Central memory CD4-positive, alpha-beta T cell (primary cell): ENCODE data around the gene ZNF333.
"Not testable (repeated sequence)": the region's sequence is repeated elsewhere in the genome, so short reads cannot be mapped to it uniquely, and the experiment has no call there.

ENCODE experiments used
- DNase-seq: peaks from one replicate; pipeline ENCODE4 v3.0.0; 2022

Gene ZNF333

DNA sequence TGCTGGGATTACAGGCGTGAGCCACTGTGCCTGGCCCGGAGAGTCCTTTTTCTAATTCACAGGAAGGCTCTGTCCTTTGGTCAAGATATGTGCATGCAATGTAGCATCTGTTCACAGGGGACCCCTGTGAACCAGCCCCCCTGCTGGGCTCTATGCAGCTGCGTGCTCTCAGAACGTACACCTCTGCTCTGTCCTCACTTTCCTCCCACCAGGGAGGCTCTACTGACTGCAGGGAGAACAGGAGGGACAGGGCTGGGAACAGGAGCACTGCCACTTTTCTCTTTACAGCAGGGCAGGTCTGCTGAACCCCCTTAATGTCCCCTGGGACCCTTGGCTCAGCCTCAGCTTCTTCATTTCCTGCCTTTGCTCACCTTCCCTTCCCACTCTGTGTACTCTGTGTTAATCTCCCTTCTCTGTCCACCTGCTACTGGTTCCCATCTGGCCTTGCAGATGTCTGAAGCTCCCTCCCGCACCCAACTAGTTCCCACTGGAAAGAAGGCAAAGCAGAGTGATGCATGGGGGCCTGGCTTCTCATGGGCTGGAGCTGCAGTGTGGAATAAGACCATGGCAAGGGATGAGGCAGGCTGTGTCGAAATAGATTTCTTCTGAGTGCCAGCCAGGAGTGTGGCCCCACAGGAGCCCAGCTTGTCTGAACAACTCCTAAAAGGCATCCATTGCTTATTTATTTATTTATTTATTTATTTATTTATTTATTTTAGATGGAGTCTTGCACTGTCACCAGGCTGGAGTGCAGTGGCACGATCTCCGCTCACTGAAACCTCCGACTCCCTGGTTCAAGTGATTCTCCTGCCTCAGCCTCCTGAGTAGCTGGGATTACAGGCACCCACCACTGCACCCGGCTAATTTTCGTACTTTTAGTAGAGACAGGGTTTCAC lies 81.3 kb downstream of the ZNF333 start:
- no peak for DNase-seq

DNA sequence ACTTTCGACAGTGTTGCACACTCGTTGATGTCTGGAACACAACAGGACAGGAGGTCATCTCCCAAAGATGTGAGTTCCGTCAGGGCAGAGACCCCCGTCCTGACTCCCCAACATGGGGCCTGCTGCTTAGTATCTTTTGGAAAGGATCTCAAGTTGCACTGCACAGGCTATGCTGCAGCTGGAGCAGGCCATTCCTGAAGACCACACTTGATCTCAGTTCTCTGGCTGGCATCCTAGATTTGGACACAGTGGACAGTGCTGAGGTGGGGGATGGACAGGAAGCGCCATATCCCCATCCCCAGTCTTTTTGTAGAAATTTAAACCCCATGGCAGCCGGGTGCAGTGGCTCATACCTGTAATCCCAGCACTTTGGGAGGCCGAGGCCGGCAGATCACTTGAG lies 82.6 kb downstream of the ZNF333 start:
- DNase-seq = no peak

DNA sequence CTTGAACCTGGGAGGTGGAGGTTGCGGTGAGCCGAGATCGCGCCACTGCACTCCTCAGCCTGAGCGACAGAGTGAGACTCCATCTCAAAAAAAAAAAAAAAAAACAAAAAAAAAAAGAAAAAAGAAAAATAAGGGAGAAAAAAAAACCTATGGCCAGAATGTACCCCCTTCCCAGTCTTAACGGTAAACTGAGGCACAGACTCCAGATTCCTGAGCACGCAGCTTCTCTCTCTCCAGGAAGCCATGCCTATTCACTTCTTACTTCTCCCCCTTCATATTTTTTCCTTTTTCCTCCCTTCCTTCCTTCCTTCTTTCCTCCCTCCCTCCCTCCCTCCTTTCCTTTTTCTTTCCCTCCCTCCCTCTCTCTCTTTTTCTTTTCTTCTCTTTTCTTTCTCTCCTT lies 83.1 kb downstream of the ZNF333 start:
- DNase-seq = no peak

- DNase-seq = not testable (repeated sequence)
Measured at GRCh38 chr19:14773722-14774121, 83.9 kb downstream of the ZNF333 start.

DNA sequence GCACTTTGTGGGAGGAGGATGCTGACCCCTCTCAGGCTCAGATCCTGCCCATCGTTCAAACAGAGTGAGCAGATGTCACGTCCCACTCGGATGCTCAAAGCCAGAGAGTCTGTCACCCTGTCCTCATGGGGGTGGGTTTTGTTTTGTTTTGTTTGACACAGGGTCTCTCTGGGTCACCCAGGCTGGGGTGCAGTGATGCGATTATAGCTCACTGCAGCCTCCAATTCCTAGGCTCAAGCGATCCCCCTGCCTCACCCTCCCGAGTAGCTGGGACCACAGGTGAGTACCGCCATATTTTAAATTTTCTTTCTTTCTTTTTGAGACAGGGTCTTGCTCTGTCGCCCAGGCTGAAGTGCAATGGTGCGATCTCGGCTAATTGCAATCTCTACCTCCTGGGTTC lies 84.5 kb downstream of the ZNF333 start:
- DNase-seq = no peak

GRCh38 chr19:14775326-14775725 lies 85.5 kb downstream of the ZNF333 start:
- DNase-seq = not testable (repeated sequence)

GRCh38 chr19:14775869-14776586 lies 86.2 kb downstream of the ZNF333 start:
- DNase-seq = no peak

- DNase-seq = not testable (repeated sequence)
Measured at GRCh38 chr19:14777645-14778044, 87.8 kb downstream of the ZNF333 start.

- DNase-seq = not testable (repeated sequence)
Measured at GRCh38 chr19:14778110-14778845, 88.4 kb downstream of the ZNF333 start, which contains the start of gene ADGRE2. Gene ADGRE2, minus strand, starts transcription at chr19:14778560. Its CDS starts 1,804 bp downstream, at chr19:14776756.

GRCh38 chr19:14779151-14779550 lies 89.3 kb downstream of the ZNF333 start:
- DNase-seq = no peak

- not testable (repeated sequence) for DNase-seq
Measured at GRCh38 chr19:14780622-14781225, 90.9 kb downstream of the ZNF333 start.

DNA sequence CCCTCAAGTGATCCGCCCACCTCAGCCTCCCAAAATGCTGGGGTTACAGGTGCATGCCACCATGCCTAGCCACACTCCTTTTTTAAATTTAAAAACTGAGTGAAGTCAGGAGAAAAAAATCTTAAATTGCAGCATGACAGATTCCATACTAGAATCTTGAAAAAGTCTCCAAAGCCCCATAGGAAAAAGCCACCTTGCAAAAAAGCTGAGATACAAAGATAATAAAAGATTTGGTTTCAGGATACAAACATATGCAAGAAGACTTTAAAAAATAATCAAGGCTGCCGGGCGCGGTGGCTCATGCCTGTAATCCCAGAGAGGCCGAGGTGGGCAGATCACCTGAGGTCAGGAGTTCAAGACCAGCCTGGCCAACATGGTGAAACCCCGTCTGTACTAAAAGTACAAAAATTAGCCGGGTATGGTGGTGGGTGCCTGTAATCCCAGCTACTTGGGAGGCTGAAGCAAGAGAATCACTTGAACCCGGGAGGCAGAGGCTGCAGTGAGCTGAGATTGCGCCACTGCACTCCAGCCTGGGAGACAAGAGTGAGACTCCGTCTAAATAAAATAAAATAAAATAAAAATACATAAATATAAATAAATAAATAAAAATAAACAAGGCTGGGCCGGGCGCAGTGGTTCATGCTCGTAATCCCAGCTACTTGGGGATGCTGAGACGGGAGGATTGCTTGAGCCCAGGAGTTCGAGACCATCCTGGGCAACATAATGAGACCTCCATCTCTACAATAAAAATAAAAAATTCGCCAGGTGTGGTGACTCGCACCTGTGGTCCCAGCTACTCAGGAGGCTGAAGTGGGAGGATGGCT lies 92.1 kb downstream of the ZNF333 start:
- DNase-seq = not testable (repeated sequence)

- no peak for DNase-seq
Measured at GRCh38 chr19:14782626-14783409, 93.0 kb downstream of the ZNF333 start.
